ENCODE measurements around the gene PPA2.

DNA sequence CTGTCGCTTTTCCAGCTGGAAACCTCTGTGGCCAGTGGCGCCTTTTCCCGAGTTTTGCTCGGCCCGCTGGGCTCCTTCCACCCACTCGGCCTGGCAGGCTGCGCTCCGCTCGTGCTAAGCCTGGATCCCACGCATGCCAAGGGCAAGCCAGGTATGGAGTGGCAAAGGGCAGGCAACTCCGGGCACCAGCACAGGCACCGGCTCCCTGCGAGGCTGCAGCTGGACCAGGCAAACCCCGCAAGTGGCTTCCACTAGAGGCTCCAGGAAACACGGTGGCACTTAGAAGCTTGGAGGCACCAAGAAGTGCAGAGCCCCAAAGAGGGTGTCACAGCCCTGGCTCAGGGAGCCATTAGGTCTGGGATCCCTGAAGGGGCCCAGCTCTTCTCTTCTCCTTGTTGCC is 59.5 kb downstream of the PPA2 start:
- TF ChIP-seq, protein P1, sequence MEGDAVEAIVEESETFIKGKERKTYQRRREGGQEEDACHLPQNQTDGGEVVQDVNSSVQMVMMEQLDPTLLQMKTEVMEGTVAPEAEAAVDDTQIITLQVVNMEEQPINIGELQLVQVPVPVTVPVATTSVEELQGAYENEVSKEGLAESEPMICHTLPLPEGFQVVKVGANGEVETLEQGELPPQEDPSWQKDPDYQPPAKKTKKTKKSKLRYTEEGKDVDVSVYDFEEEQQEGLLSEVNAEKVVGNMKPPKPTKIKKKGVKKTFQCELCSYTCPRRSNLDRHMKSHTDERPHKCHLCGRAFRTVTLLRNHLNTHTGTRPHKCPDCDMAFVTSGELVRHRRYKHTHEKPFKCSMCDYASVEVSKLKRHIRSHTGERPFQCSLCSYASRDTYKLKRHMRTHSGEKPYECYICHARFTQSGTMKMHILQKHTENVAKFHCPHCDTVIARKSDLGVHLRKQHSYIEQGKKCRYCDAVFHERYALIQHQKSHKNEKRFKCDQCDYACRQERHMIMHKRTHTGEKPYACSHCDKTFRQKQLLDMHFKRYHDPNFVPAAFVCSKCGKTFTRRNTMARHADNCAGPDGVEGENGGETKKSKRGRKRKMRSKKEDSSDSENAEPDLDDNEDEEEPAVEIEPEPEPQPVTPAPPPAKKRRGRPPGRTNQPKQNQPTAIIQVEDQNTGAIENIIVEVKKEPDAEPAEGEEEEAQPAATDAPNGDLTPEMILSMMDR (IDR thresholded peaks at IDR 0.05; ENCODE audit: insufficient read depth, low read length), result no peak
- TF ChIP-seq, protein P2, sequence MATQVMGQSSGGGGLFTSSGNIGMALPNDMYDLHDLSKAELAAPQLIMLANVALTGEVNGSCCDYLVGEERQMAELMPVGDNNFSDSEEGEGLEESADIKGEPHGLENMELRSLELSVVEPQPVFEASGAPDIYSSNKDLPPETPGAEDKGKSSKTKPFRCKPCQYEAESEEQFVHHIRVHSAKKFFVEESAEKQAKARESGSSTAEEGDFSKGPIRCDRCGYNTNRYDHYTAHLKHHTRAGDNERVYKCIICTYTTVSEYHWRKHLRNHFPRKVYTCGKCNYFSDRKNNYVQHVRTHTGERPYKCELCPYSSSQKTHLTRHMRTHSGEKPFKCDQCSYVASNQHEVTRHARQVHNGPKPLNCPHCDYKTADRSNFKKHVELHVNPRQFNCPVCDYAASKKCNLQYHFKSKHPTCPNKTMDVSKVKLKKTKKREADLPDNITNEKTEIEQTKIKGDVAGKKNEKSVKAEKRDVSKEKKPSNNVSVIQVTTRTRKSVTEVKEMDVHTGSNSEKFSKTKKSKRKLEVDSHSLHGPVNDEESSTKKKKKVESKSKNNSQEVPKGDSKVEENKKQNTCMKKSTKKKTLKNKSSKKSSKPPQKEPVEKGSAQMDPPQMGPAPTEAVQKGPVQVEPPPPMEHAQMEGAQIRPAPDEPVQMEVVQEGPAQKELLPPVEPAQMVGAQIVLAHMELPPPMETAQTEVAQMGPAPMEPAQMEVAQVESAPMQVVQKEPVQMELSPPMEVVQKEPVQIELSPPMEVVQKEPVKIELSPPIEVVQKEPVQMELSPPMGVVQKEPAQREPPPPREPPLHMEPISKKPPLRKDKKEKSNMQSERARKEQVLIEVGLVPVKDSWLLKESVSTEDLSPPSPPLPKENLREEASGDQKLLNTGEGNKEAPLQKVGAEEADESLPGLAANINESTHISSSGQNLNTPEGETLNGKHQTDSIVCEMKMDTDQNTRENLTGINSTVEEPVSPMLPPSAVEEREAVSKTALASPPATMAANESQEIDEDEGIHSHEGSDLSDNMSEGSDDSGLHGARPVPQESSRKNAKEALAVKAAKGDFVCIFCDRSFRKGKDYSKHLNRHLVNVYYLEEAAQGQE (IDR thresholded peaks at IDR 0.05; ENCODE audit: insufficient replicate concordance, low read depth), result no peak
- TF ChIP-seq POLR2AphosphoS5 (IDR thresholded peaks at IDR 0.05; ENCODE audit: low read depth) (no peak), GABPA (IDR thresholded peaks at IDR 0.05; ENCODE audit: low read depth) (no peak), SPI1 (IDR thresholded peaks at IDR 0.05; ENCODE audit: borderline replicate concordance, low read depth) (no peak)

Data from HL-60 (cell line).